ENCODE results near the gene EFCAB14. TPM values are rescaled to one million over a fixed set of nuclear protein-coding genes. Genes with fewer than 3 reads are reported as not detected.
"Not testable (repeated sequence)": the region's sequence is repeated elsewhere in the genome, so short reads cannot be mapped to it uniquely, and the experiment has no call there.

EFCAB14 gene
- total RNA-seq, 4 donors from 2014 or later, result 59.5 to 70.2 (median 62.8) TPM

- H3K9me3 ChIP-seq, result no peaks in the 10 kb centered on the region
- DNase-seq, result peak in 1 of 2 donors; percentile 27
- H3K4me1 ChIP-seq, result peaks cover 0 to 19% of the 10 kb centered on the region in 2 donors
- H3K36me3 ChIP-seq, result no peaks in the 10 kb centered on the region
- in situ Hi-C loops (cut with MboI; ENCODE audit: low sequenced_read_pairs in 4 of 4), result loop anchor here in 3 of 4 donors (25.0 kb wide), 2 partner anchors 310 to 335 kb away; no protein-coding TSS in a partner anchor
- intact Hi-C loops (cut with DNase I; ENCODE audit: low total_unique reads), result no loop called here
- no peak overlapping the region for H3K4me3 ChIP-seq
- no peaks in the 10 kb centered on the region for H3K27me3 ChIP-seq
- ATAC-seq, result peak; percentile 66 to 68
- TF ChIP-seq POLR2A (IDR thresholded peaks at IDR 0.05) (no peak), CTCF (IDR thresholded peaks at IDR 0.05 in 4 of 5, conservative IDR thresholded peaks at IDR 0.05 in 1 of 5) (peak; percentile 42 to 63 (median 51))
- H3K27ac ChIP-seq, result no peak overlapping the region
These were observed 28.9 kb upstream of the EFCAB14 start for GRCh38 chr1:46747683-46748288.

GRCh38 chr1:46742069-46742468, 23.2 kb upstream of the EFCAB14 start:
- H3K4me3 ChIP-seq, result no peak overlapping the region
- intact Hi-C loops (cut with DNase I; ENCODE audit: low total_unique reads) (no loop called here), in situ Hi-C loops (cut with MboI; ENCODE audit: low sequenced_read_pairs in 4 of 4) (loop anchor here in 3 of 4 donors (25.0 kb wide), 2 partner anchors 305 to 330 kb away; no protein-coding TSS in a partner anchor)
- DNase-seq, result no peak
- no peaks in the 10 kb centered on the region for H3K9me3 ChIP-seq
- no peaks in the 10 kb centered on the region for H3K4me1 ChIP-seq
- TF ChIP-seq CTCF (IDR thresholded peaks at IDR 0.05 in 4 of 5, conservative IDR thresholded peaks at IDR 0.05 in 1 of 5) (no peak), POLR2A (IDR thresholded peaks at IDR 0.05) (no peak)
- no peak overlapping the region for H3K27ac ChIP-seq
- peaks cover 0 to 2% (median 0%) of the 10 kb centered on the region in 3 donors for H3K27me3 ChIP-seq
- no peak for ATAC-seq
- no peaks in the 10 kb centered on the region for H3K36me3 ChIP-seq

GRCh38 chr1:46735708-46736324, 16.9 kb upstream of the EFCAB14 start:
- in situ Hi-C loops (cut with MboI; ENCODE audit: low sequenced_read_pairs in 4 of 4), result loop anchor here in 3 of 4 donors (25.0 kb wide), 2 partner anchors 299 to 324 kb away; no protein-coding TSS in a partner anchor

GRCh38 chr1:46728327-46728873, 9.5 kb upstream of the EFCAB14 start:
- H3K4me1 ChIP-seq, result peaks cover 4 to 11% of the 10 kb centered on the region in 2 donors
- H3K36me3 ChIP-seq; intact Hi-C loops (cut with DNase I; ENCODE audit: low total_unique reads); H3K9me3 ChIP-seq; H3K4me3 ChIP-seq; ATAC-seq; DNase-seq; H3K27me3 ChIP-seq; H3K27ac ChIP-seq: not testable (repeated sequence)
- in situ Hi-C loops (cut with MboI; ENCODE audit: low sequenced_read_pairs in 4 of 4), result loop anchor here in 3 of 4 donors (5.0 to 25.0 kb wide), 4 partner anchors 111 to 316 kb away; partner anchors contain the start of gene MOB3C (in 1 of the 3)

More at GRCh38 chr1:46735708-46736324, 16.9 kb upstream of the EFCAB14 start:
- Histone ChIP-seq H3K27me3 (no peaks in the 10 kb centered on the region), H3K9me3 (no peaks in the 10 kb centered on the region), H3K4me1 (no peaks in the 10 kb centered on the region), H3K27ac (no peak overlapping the region), H3K36me3 (no peaks in the 10 kb centered on the region), H3K4me3 (no peak overlapping the region)
- DNase-seq (no peak), ATAC-seq (no peak)
- intact Hi-C loops (cut with DNase I; ENCODE audit: low total_unique reads), result no loop called here
- TF ChIP-seq POLR2A (IDR thresholded peaks at IDR 0.05), result no peak
- TF ChIP-seq CTCF (IDR thresholded peaks at IDR 0.05 in 4 of 5, conservative IDR thresholded peaks at IDR 0.05 in 1 of 5), result no peak

GRCh38 chr1:46725736-46726108, 6.8 kb upstream of the EFCAB14 start:
- H3K9me3 ChIP-seq, result no peaks in the 10 kb centered on the region
- intact Hi-C loops (cut with DNase I; ENCODE audit: low total_unique reads), result loop anchor here (2.0 kb wide), 1 partner anchor 193 kb away; no protein-coding TSS in a partner anchor
- ATAC-seq (no peak), DNase-seq (no peak)
- in situ Hi-C loops (cut with MboI; ENCODE audit: low sequenced_read_pairs in 4 of 4), result loop anchor here in 3 of 4 donors (5.0 to 25.0 kb wide), 4 partner anchors 108 to 313 kb away; partner anchors contain the start of gene MOB3C (in 1 of the 3)
- peaks cover 4 to 11% of the 10 kb centered on the region in 2 donors for H3K4me1 ChIP-seq
- TF ChIP-seq POLR2A (IDR thresholded peaks at IDR 0.05) (no peak), CTCF (IDR thresholded peaks at IDR 0.05 in 4 of 5, conservative IDR thresholded peaks at IDR 0.05 in 1 of 5) (no peak)
- H3K27me3 ChIP-seq, result no peaks in the 10 kb centered on the region
- H3K27ac ChIP-seq, result no peak overlapping the region
- H3K4me3 ChIP-seq, result no peak overlapping the region
- no peaks in the 10 kb centered on the region for H3K36me3 ChIP-seq

Measured in gastrocnemius medialis (tissue), 4 donors.